Measurements from ENCODE around the gene TMPRSS6.

- TF ChIP-seq, protein P1, sequence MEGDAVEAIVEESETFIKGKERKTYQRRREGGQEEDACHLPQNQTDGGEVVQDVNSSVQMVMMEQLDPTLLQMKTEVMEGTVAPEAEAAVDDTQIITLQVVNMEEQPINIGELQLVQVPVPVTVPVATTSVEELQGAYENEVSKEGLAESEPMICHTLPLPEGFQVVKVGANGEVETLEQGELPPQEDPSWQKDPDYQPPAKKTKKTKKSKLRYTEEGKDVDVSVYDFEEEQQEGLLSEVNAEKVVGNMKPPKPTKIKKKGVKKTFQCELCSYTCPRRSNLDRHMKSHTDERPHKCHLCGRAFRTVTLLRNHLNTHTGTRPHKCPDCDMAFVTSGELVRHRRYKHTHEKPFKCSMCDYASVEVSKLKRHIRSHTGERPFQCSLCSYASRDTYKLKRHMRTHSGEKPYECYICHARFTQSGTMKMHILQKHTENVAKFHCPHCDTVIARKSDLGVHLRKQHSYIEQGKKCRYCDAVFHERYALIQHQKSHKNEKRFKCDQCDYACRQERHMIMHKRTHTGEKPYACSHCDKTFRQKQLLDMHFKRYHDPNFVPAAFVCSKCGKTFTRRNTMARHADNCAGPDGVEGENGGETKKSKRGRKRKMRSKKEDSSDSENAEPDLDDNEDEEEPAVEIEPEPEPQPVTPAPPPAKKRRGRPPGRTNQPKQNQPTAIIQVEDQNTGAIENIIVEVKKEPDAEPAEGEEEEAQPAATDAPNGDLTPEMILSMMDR (IDR thresholded peaks at IDR 0.05), result no peak
- TF ChIP-seq POLR2AphosphoS5 (IDR thresholded peaks at IDR 0.05; ENCODE audit: insufficient read depth in 1 of 2, low read depth in 1 of 2), result no peak
- TF ChIP-seq POLR2A (IDR thresholded peaks at IDR 0.05), result no peak
These were observed 28.7 kb downstream of the TMPRSS6 start for GRCh38 chr22:37080838-37081237.
